HG02970 (cell line): ENCODE results near the gene YJEFN3.

Source experiments
- ATAC-seq: cut with Tn5 transposase; IDR thresholded peaks from one replicate; pipeline ENCODE4 v1.9.1; 2021; ENCODE audit warnings: mild to moderate bottlenecking, moderate library complexity, moderate number of reproducible peaks; ENCODE audit not compliant: unreplicated experiment, low FRiP score

YJEFN3 gene

DNA sequence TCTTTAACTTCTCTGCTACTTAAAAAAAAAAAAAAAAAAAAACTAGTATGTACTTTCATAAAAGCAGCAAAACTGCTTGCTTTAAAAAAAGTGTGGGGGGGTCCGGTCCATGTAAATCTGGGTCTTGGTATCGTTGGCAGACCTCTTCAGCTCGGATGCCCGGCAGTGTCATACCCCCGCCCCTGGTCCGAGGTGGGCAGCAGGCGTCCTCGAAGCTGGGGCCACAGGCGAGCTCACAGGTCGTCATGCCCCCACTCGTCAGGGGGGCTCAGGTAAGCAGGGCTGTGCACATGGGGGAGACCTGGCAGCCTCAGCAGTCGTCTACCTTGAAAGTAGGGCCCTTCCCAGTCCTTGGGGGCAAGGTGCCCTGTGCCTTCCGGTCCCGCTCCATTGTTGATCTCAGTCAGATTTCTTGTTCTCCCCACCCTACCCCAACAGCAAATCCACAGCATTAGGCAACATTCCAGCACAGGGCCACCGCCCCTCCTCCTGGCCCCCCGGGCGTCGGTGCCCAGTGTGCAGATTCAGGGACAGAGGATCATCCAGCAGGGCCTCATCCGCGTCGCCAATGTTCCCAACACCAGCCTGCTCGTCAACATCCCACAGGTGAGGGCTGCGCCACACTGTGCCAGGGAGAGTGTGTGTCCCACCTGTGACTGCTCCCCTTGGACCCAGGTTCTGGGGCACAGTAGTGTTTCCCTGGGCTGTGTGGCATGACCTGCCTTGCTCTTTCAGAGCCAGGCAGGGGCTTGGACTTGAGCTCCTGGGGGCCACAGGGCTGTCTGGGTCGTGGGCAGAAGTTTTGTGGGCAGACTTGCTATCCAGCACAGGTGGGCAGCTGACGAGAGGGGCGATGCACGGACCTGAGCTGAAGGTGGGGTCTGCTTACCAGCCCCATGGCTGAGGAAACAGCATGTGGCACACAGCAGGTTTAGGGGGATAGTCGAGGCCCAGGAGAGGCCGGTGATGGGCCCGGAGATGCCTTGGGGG lies 32.8 kb upstream of the YJEFN3 start:
- no peak for ATAC-seq

DNA sequence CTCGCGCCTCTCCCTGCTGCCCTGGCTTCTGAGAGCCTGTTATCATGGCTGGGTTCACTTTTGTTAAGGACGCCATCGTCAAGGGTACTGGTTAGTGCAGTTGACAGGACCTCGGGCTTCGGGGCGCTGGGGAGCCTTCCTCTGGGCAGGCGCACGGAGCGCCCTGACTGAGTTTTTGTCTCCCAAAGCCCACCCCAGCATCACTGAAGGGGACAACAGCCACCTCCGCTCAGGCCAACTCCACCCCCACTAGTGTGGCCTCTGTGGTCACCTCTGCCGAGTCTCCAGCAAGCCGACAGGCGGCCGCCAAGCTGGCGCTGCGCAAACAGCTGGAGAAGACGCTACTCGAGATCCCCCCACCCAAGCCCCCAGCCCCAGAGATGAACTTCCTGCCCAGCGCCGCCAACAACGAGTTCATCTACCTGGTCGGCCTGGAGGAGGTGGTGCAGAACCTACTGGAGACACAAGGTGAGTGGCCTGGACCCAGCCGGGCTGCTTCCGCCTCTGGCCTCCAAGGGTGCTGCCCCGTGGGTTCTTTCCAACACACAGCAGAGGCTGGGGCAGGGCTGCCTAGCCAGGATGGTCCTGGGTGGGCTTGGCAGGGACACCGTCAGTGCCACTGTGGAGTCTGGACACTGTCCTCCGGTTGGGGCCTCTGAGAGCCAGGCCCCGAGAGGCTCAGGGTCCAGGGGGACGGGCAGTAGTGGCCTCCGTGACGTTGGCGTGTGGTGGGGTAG lies 30.3 kb upstream of the YJEFN3 start:
- ATAC-seq = no peak

DNA sequence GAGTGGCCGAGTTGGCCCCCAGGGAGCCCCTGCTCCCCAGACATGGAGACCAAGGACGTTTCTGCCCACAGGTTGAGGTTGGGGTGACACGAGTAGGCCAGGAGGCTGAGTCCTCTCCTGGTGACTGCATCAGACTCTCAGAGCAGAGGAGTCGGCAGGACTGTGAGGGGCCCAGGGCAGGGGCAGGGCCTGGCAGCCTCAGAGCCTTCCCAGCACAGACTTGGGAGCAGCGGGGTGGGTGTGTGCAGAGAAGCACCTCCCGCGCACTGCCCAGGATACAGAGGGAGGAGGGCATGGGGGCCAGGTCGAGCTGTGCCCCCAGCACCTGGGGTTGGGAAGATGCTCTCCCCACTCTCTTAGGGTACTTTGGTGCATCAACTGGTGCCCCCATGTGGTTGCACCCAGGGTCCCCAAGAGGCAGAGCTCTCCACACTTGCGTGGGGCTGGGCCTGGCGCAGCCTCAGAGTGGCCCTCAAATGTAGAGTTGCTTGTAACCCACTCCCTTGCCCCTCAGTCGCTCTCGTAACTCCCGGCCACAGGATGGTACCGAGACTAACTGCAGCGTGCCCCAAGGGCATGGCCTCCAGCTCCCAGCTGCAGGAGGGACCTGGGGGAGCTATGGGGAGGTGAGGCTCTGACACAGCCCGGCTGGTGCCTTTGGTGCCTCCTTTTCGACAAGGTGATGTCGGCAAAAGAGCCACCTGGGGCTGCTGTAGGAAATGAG lies 29.3 kb upstream of the YJEFN3 start:
- no peak for ATAC-seq

DNA sequence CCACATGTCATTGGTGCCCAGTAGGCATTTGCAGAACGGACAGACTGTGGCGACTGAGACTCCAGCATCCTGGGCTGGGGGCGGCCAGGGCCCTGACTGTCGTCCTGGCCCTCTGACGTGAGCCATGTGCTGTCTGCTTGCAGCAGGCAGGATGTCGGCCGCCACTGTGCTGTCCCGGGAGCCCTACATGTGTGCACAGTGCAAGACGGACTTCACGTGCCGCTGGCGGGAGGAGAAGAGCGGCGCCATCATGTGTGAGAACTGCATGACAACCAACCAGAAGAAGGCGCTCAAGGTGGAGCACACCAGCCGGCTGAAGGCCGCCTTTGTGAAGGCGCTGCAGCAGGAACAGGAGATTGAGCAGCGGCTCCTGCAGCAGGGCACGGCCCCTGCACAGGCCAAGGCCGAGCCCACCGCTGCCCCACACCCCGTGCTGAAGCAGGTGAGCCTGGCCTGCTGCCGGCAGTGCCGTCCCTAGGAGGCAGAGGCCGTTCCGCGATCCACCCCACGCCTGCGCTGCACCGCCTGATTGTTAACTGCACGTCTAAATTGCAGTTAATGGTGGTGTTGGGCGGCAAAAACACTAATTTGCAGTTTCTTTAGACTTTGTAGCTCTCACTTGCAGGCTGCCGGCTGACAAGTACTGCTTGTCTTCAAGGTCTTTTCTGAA lies 27.6 kb upstream of the YJEFN3 start:
- ATAC-seq = no peak

DNA sequence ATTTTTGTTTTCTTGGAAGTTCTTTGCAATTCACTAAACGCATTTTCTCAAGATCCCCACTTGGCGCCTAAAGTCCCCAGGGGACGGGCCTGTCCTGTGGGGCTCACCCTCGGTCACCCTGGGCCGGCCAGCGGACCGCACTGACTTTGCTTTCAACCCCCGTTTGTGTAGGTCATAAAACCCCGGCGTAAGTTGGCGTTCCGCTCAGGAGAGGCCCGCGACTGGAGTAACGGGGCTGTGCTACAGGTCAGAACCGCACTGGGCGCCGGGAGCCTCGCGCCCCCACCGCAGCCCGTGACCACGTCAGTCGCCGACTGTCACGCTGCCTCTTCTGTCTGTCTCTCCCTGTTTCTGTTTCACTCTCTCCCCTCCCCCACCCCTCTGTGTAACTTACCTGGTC lies 26.9 kb upstream of the YJEFN3 start:
- ATAC-seq = no peak

DNA sequence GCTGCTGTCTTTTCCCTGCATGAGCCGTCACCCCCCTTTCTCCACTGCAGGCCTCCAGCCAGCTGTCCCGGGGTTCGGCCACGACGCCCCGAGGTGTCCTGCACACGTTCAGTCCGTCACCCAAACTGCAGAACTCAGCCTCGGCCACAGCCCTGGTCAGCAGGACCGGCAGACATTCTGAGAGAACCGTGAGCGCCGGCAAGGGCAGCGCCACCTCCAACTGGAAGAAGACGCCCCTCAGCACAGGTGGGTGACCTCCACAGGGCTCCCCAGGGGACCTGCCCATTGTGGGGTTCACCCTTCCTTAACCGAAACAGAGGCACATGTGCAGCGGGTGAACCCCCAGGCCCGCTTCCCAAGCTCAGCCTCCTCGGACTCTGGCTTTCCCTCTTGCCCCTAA lies 26.4 kb upstream of the YJEFN3 start:
- ATAC-seq = no peak

DNA sequence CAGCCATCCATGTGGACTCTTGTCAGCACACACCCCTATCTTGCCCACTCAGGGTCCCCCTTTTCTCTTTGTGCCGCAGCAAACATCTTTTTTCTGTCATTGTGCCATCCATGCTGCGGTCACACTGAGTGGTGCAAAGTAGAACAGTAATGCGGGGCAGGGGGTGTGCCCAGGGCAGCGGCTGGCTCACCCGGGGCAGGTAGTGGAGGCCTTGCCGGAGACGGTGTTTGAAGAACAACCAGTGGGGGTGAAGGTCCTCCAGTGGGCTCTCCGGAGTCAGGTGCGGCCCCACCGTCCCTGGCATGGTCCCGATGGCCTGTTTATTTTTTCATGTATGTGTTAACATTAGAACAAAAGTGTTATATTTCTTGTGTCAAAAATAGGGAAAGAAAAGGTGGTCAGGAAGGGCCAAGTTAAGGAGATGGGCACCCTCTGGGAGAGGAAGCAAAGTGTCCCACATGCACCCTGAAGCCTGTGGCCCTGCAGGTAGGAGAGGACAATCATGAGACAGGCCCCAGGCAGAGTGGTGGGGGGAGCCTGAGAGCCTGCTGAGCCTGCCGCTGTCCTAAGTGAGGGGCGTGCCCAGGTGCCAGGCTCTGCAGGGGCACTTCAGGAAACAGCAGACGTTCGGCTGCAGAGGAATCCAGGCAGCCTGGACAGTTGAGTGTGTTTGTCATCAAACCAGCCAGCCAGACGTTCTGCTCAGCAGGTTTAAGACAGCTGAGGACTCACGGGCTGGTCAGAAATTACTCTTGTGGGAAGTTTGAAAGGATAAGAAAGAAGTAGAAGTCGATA lies 25.7 kb upstream of the YJEFN3 start:
- ATAC-seq = no peak

DNA sequence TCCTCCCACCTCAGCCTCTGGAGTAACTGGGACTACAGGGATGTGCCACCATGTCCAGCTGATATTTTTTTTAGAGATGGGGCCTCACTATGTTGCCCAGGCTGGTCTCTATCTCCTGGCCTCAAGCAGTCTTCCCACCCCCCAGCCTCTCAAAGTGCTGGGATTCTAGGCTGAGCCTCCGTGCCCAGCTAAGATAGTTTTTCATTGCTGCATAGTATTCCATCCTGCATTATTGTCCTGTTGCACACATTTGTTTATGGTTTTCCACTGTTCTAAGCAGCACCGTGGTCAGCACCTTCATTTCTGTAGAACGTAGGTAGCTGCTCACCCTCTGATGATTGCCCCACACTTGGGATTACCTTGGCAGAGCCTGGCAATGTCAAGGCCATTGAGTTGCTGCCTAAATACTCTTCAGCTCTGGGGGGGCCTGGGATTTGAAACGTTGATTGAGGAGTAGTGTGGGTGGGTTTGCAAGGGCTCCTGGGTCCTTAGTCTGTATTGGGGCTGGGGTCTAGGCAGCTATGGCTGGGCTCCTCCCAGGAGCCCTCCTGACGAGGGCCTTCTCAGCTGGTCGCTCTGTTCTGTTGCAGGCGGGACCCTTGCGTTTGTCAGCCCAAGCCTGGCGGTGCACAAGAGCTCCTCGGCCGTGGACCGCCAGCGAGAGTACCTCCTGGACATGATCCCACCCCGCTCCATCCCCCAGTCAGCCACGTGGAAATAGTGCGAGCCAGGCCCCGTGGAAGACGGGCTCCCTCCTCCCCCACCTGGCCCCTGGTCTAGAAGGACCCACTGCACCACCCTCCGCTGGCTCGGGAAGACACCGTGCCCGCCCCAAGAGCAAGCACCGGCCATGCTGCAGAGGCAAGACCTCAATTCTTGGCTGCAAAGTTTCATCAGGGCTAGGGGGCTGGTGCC lies 23.7 kb upstream of the YJEFN3 start:
- no peak for ATAC-seq

DNA sequence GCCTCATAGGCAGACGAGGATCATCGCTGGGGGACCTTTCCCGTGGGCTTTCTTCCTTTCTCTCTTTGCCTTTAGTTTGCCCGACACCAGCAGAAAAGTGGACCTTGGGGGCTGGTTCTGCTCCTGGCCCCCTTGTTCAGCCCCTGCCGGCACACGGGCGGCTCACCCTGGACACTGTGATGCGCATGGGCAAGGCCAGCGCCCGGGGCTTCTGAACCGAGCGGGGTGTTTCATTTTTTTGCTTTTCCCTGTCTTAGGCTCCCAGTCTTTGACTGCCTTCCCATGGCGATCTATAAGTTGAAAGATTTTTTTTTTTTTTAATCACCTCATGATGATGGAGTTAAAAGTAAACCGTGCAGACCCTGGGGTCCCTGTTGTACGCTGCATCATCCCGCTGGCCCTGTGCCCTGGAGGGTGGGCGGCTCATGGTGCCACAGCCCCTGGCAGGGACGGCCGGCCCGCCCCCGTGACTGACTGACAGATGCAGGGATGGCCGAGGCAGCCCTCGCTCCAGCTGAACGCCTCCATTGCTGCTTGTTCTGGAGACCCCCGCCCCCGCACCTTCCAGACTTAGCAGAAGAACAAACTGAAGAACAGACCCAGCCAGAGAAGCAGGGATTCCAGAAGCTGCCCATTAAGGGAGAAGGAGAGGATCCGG lies 22.9 kb upstream of the YJEFN3 start:
- ATAC-seq = no peak

DNA sequence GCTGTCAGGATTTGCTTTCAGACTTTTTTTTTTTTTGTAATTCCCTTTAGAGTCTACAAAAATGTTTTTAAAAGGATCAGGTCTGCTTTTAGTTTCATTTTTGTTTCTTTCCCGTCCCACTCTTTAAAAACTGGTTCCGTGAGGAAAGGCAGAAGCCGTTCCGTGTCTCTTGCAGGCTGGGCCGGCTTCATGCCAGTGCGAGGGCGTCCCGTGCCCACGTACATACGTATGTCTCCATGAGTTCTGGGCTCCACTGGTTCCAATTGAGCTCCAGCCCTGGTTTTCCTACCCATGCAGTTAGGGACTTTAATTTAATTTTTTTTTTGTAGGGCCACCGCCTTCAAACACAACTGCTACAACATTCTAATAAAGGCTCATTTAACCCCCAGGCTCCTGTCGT lies 22.1 kb upstream of the YJEFN3 start:
- ATAC-seq = no peak

DNA sequence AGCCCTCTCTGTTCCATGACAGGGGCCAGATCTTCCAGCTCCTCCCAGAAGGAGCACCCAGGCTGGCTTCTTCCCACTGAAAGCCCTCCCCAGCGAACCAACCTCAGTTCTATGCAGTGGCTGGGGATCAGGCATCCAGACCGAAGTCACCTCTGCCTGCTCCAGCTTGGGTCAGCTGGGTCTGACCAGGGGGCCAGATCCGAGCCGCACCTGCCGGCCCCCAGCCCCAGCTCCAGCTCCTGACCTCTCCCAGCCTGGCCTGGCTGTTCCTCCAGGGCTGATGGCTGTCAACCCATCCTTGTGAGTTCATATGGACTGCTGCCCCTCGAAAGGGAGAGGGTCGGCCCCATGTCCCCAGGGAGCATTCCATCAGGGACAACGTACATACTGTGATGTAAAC lies 21.4 kb upstream of the YJEFN3 start:
- ATAC-seq = no peak

DNA sequence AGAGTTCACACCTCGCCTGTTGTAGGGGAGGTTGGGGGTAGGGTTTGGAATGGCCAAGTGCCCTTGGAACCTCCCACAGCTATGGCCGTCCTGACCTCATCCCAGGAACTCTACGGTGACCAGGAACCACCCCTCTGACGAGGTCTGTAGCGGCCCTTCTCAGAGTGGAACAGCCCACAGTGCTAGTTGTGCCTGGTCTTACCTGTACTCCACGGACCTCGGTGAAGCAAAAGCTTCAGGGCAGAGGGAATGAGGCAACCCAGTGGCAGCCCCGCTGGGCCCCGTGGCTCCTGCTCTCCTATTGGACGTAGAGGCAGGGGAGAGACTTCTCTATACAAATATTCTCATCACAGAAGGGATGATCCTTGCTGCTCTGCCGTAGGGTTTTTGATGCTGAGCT lies 20.5 kb upstream of the YJEFN3 start:
- no peak for ATAC-seq

DNA sequence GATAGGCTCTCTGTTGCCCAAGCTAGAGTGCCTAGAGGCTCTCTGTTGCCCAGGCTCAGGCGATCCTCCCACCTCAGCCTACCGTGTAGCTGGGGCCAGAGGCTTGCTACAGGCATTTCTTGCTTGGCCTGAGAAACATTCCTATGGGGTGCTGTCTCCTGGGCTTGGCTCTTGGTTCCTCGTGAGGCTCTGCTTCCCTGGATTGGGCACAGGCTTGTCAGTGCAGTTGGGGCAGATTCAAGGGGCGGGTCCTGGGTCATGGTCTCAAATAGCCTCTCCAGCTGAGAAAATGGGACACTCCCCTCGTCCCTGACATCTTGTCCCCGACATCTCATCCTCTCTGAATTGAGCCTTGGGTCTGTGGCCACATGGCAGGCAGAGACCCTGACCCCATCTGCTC lies 18.3 kb upstream of the YJEFN3 start:
- no peak for ATAC-seq

DNA sequence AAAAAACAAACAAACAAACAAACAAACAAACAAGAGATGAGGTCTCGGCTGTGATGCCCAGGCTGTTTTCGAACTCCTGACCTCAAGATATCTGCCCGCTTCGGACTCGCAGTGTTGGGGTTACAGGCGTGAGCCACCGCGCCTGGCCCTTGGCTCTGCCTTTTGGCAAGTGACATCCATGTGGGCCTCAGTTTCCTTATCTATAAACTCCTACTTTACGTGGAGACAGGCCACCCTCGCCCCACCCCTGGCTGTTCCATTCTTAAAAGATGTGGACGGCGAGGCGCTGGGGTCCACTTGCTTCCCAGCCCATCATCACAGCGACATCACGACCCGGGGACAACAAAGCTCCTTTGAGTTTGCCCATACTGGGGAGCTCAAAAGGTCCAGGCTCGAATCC lies 15.0 kb upstream of the YJEFN3 start:
- no peak for ATAC-seq

DNA sequence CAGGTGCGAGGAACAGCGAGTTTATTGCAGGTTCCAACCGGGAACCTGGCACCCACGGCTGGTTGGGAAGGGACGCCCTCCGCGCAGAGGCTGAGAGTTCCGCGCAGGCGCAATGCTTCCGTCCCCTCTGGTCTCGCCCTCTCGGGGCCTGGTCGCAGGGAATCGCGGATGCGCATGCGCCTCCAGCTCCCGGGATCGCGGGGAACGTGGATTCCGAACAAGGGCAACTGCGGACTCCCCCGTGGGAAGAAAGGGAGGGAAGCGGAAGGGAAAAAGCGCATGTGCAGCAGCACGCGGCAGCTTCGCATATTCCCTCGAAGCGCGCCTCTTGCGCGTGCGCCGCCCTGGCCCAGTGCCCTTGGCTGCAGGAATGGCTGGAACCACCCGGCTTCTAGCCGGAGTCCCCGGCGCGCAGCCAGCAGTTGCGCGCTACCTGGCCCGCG lies 14.5 kb upstream of the YJEFN3 start:
- ATAC-seq = no peak

DNA sequence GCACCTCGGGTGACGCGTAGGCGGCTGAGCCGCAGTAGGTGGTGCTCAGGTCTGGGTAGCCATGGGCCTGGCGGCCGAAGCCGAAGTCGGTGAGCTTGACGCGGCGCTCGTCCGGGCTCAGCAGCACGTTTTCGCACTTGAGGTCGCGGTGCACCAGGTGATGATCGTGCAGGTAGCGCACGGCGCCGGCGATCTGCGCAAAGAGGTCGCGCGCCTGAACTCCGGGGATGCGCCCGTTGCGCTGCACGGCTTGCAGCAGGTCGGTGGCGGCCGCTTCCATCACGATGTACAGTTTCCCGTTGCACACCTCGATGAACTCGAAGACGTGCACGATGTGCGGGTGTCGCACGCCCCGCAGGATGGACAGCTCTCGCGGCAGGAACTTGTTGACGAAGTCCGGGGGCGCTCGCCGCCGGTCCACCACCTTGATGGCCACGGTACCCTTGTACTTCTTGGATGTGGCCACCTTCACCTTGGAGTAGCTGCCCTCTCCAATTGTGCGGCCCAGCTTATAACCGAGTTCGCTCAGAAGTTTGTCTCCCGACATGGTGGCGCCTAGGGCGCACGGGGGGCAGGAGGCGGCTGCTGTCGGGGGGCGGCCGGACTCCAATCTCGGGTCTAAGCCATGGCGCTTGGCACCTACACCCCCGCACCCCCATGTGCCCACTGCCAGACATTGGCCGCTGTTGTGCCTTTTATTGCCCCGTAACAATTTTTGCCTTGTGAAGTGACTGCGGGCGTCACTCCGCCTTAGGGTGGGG lies 13.7 kb upstream of the YJEFN3 start, which contains the start of gene TSSK6:
TSS of gene TSSK6 (minus strand) at position 668 of the 761 bp plus-strand sequence. CDS start at position 547, 121 bp downstream.
- ATAC-seq = no peak
